Measurements from ENCODE around the gene SETD9.

Gene SETD9

DNA sequence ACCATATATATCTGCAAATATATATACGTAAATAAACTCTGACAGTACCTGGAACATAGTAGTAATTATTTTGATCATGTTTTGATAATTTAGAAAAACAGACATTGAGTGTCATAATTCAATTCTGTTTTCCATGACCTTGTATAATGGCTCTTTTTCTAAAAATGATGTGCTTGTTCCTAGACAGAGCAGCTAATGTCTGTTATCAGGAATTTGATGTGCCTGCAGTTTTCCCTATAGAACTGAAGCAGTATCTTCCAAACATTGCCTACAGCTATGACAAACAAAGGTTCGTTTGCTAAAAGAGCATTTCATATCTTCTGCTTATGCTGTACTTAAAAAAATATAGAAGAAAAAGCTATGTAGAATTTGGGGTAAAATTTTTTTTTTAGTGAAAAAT lies 5.3 kb downstream of the SETD9 start:
- TF ChIP-seq TCF4 (CRISPR knock-in tag; IDR thresholded peaks at IDR 0.05; ENCODE audit: borderline replicate concordance): peak; percentile 40; the same call in 1 of the 2 replicates
- TF ChIP-seq ZNF70 (CRISPR knock-in tag; IDR thresholded peaks at IDR 0.05): no peak
- no peak for TF ChIP-seq GLIS3 (CRISPR knock-in tag; IDR thresholded peaks at IDR 0.05)
- TF ChIP-seq TOX (CRISPR knock-in tag; IDR thresholded peaks at IDR 0.05; ENCODE audit: borderline replicate concordance): no peak
- no peak for ATAC-seq

DNA sequence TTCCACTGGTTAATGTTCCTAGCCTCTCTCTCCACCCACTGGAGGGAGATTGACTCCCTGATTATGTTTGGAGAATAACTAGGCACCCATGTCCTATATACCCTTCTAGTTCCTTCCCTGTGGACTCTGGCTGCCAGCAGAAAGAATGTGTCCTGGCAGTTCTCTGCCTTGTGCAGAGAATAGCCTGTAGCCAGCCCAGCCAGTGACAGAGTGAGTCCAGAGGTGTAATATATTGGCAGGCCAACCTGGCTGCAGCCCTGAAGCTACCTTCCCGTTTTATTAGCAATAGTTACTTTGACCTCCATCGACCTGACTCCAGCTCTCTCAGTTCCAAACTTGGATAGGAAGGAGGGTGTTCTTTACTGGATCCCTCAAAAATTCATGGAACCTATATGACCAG lies 8.1 kb downstream of the SETD9 start:
- peak; percentile 24; the same call in 1 of the 3 replicates for ATAC-seq
- TF ChIP-seq CSDC2 (CRISPR knock-in tag; IDR thresholded peaks at IDR 0.05) (no peak), ZFP30 (CRISPR knock-in tag; IDR thresholded peaks at IDR 0.05) (no peak), PPARA (CRISPR knock-in tag; IDR thresholded peaks at IDR 0.05; ENCODE audit: borderline replicate concordance) (no peak), ZC3H10 (CRISPR knock-in tag; IDR thresholded peaks at IDR 0.05) (no peak), ZNF70 (CRISPR knock-in tag; IDR thresholded peaks at IDR 0.05) (no peak), GLIS3 (CRISPR knock-in tag; IDR thresholded peaks at IDR 0.05) (no peak)
- TF ChIP-seq, protein P1, sequence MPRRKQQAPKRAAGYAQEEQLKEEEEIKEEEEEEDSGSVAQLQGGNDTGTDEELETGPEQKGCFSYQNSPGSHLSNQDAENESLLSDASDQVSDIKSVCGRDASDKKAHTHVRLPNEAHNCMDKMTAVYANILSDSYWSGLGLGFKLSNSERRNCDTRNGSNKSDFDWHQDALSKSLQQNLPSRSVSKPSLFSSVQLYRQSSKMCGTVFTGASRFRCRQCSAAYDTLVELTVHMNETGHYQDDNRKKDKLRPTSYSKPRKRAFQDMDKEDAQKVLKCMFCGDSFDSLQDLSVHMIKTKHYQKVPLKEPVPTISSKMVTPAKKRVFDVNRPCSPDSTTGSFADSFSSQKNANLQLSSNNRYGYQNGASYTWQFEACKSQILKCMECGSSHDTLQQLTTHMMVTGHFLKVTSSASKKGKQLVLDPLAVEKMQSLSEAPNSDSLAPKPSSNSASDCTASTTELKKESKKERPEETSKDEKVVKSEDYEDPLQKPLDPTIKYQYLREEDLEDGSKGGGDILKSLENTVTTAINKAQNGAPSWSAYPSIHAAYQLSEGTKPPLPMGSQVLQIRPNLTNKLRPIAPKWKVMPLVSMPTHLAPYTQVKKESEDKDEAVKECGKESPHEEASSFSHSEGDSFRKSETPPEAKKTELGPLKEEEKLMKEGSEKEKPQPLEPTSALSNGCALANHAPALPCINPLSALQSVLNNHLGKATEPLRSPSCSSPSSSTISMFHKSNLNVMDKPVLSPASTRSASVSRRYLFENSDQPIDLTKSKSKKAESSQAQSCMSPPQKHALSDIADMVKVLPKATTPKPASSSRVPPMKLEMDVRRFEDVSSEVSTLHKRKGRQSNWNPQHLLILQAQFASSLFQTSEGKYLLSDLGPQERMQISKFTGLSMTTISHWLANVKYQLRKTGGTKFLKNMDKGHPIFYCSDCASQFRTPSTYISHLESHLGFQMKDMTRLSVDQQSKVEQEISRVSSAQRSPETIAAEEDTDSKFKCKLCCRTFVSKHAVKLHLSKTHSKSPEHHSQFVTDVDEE (CRISPR knock-in tag; IDR thresholded peaks at IDR 0.05): no peak

DNA sequence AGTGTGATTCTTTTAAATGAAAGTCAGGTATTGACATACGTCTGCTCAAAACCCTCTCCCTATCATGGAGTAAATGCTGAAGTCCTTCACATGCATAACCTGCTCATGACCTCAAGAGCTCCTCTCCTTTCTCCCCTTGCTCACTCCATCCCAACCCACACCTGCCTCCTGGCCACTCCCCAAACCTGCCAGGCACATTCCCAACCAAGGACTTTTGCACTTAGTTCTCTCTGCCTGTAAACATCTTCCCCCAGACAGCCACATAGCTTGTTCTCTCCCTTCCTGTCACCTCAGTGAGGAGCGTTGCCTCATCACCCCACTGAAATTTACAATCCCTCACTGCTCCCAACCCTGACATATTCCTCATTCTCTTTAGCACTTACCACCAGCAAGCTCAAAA lies 8.7 kb downstream of the SETD9 start:
- no peak for TF ChIP-seq ARNTL (CRISPR knock-in tag; IDR thresholded peaks at IDR 0.05; ENCODE audit: borderline replicate concordance, low read depth)
- TF ChIP-seq ZFP3 (CRISPR knock-in tag; IDR thresholded peaks at IDR 0.05): no peak
- TF ChIP-seq, protein P2, sequence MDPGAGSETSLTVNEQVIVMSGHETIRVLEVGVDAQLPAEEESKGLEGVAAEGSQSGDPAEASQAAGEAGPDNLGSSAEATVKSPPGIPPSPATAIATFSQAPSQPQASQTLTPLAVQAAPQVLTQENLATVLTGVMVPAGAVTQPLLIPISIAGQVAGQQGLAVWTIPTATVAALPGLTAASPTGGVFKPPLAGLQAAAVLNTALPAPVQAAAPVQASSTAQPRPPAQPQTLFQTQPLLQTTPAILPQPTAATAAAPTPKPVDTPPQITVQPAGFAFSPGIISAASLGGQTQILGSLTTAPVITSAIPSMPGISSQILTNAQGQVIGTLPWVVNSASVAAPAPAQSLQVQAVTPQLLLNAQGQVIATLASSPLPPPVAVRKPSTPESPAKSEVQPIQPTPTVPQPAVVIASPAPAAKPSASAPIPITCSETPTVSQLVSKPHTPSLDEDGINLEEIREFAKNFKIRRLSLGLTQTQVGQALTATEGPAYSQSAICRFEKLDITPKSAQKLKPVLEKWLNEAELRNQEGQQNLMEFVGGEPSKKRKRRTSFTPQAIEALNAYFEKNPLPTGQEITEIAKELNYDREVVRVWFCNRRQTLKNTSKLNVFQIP (CRISPR knock-in tag; IDR thresholded peaks at IDR 0.05; ENCODE audit: borderline replicate concordance, low read depth): no peak
- TF ChIP-seq ZNF8 (CRISPR knock-in tag; IDR thresholded peaks at IDR 0.05): no peak
- TF ChIP-seq, protein P1 (CRISPR knock-in tag; IDR thresholded peaks at IDR 0.05): no peak
- no peak for TF ChIP-seq SNAI2 (CRISPR knock-in tag; IDR thresholded peaks at IDR 0.05)
- TF ChIP-seq ZC3H10 (CRISPR knock-in tag; IDR thresholded peaks at IDR 0.05): no peak
- no peak for TF ChIP-seq BACH2 (CRISPR knock-in tag; IDR thresholded peaks at IDR 0.05; ENCODE audit: borderline replicate concordance)
- no peak for TF ChIP-seq ZNF70 (CRISPR knock-in tag; IDR thresholded peaks at IDR 0.05)
- TF ChIP-seq OSR1 (CRISPR knock-in tag; IDR thresholded peaks at IDR 0.05): no peak
- TF ChIP-seq, protein P3, sequence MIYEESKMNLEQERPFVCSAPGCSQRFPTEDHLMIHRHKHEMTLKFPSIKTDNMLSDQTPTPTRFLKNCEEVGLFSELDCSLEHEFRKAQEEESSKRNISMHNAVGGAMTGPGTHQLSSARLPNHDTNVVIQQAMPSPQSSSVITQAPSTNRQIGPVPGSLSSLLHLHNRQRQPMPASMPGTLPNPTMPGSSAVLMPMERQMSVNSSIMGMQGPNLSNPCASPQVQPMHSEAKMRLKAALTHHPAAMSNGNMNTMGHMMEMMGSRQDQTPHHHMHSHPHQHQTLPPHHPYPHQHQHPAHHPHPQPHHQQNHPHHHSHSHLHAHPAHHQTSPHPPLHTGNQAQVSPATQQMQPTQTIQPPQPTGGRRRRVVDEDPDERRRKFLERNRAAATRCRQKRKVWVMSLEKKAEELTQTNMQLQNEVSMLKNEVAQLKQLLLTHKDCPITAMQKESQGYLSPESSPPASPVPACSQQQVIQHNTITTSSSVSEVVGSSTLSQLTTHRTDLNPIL (CRISPR knock-in tag; IDR thresholded peaks at IDR 0.05; ENCODE audit: low read depth): no peak
- no peak for TF ChIP-seq TCF4 (CRISPR knock-in tag; IDR thresholded peaks at IDR 0.05; ENCODE audit: borderline replicate concordance)
- TF ChIP-seq PPARA (CRISPR knock-in tag; IDR thresholded peaks at IDR 0.05; ENCODE audit: borderline replicate concordance): no peak
- no peak for TF ChIP-seq ZFP30 (CRISPR knock-in tag; IDR thresholded peaks at IDR 0.05)
- TF ChIP-seq GLIS3 (CRISPR knock-in tag; IDR thresholded peaks at IDR 0.05): no peak
- TF ChIP-seq ISL1 (CRISPR knock-in tag; IDR thresholded peaks at IDR 0.05): no peak
- no peak for TF ChIP-seq TOX (CRISPR knock-in tag; IDR thresholded peaks at IDR 0.05; ENCODE audit: borderline replicate concordance)
- no peak; the same call in 2 of the 3 replicates for ATAC-seq

DNA sequence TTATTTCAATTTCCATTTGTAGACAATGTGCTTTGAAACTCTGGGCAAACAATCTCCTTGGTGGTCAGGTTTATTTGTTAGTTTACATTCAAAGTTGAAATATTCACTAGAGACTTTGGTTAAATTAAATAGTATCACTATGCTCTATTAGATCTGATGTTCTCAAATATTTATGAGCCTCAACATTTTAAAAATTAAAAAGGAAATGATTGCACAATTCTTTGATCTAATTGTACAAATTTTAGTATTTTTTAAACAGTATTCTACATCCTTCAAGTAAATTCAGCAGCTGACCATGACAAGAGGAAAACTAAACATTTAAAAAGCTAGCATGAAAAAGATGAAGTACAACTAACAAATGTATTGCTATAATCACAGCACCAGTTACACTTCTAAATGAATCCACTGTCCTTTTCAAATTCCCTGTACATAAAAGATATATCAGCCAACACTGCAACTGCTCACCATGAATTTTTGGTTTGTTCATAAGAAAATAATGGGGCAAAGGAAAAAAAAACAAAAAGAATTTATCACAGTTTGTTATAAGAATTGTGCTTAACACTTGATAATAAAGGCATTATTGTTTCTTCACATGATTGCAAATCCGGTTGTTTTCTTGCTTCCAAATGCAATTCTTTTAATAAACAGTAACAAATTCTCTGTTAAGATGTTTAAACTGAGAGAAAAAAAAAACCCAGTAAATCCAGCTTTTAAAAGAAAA lies 10.7 kb downstream of the SETD9 start:
- no peak for TF ChIP-seq BACH2 (CRISPR knock-in tag; IDR thresholded peaks at IDR 0.05; ENCODE audit: borderline replicate concordance)
- no peak for TF ChIP-seq ISL1 (CRISPR knock-in tag; IDR thresholded peaks at IDR 0.05)
- no peak for TF ChIP-seq ARNTL (CRISPR knock-in tag; IDR thresholded peaks at IDR 0.05; ENCODE audit: borderline replicate concordance, low read depth)
- TF ChIP-seq SNAI2 (CRISPR knock-in tag; IDR thresholded peaks at IDR 0.05): no peak
- TF ChIP-seq, protein P1 (CRISPR knock-in tag; IDR thresholded peaks at IDR 0.05): no peak
- no peak for ATAC-seq
